Kidney epithelial cell (primary cell): ENCODE measurements around the gene NKPD1. TPM values are rescaled to one million over a fixed set of nuclear protein-coding genes. Genes with fewer than 3 reads are reported as not detected.

Source experiments
- DNase-seq: peaks from one replicate; pipeline ENCODE4 v3.0.0-alpha.2; 2010; ENCODE audit warnings: low read depth
- H3K27me3 ChIP-seq: 2 replicates; pipeline ENCODE4 v1.6.0; 2011; ENCODE audit warnings: low read length; ENCODE audit not compliant: control insufficient read depth, insufficient read depth
- H3K36me3 ChIP-seq: 2 replicates; pipeline ENCODE4 v1.5.1; 2011; ENCODE audit warnings: low read length; ENCODE audit not compliant: control insufficient read depth, insufficient read depth
- H3K4me3 ChIP-seq: 2 replicates; pipeline ENCODE4 v1.5.1; 2011; ENCODE audit warnings: low read depth, mild to moderate bottlenecking, control low read depth, low read length
- total RNA-seq: library from RNA; depleted of rRNA; stranded (reverse); fragments of >200 nt; gene quantifications from 2 replicates; pipeline ENCODE4 v1.2.3, GENCODE V29; 2015
- TF ChIP-seq, protein P1 (sequence below): IDR thresholded peaks from 2 replicates; pipeline ENCODE4 v1.5.1; 2011; ENCODE audit warnings: mild to moderate bottlenecking, moderate library complexity, low read length, control low read depth, inconsistent platforms; ENCODE audit not compliant: insufficient read depth, poor library complexity, severe bottlenecking

NKPD1 gene
- total RNA-seq, 1 donor from 2014 or later, result 0.46 TPM

DNA sequence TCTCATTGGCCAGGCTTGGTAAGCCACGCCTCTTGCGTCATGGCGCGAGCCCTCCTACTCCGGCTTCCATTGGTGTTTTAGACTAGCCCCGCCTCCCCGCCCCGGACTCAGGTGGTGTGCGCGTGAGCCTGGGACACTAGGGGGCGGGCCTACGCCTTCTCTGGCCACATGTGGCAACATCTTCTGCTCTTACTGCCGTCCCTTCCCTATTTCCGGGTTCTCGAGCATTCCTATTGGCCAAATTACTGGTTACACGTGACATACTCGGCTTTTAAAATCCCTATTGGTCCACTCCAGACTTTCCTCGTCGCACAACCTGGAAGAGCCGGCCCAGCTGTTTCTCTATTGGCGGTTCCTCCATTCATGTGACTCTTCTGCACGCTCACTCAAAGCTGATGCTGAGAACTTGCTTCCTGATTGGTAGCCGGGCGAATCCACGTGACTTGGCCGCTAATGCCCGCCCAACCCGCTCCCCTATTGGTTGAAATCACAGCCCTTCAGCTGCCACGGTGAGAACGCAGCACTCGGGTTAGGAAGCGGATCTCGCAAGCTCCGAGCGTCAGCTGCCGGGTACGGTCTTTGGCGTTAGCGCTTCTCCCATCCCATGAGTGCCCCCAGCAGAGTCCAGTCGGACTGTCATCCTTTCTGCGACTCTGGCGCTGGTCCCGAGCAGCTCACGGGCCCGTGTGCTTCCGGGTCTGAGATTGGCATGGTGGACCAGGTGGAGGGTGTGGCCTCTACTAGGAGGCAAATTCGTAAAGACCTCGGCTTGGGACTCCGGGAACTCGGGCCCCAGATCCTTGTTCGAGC lies 17.7 kb upstream of the NKPD1 start, which contains the start of gene BLOC1S3:
Gene BLOC1S3, plus strand, starts transcription at position 523 of the 810 bp plus-strand sequence. CDS start 513 bp downstream, outside the sequence.
- H3K27me3 ChIP-seq, result no peaks in the 10 kb centered on the region
- peak within 1 kb of the TSS; percentile 82 for H3K4me3 ChIP-seq
- peak; percentile 100 for DNase-seq
- no peaks in the 10 kb centered on the region for H3K36me3 ChIP-seq
- TF ChIP-seq, protein P1, sequence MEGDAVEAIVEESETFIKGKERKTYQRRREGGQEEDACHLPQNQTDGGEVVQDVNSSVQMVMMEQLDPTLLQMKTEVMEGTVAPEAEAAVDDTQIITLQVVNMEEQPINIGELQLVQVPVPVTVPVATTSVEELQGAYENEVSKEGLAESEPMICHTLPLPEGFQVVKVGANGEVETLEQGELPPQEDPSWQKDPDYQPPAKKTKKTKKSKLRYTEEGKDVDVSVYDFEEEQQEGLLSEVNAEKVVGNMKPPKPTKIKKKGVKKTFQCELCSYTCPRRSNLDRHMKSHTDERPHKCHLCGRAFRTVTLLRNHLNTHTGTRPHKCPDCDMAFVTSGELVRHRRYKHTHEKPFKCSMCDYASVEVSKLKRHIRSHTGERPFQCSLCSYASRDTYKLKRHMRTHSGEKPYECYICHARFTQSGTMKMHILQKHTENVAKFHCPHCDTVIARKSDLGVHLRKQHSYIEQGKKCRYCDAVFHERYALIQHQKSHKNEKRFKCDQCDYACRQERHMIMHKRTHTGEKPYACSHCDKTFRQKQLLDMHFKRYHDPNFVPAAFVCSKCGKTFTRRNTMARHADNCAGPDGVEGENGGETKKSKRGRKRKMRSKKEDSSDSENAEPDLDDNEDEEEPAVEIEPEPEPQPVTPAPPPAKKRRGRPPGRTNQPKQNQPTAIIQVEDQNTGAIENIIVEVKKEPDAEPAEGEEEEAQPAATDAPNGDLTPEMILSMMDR, result peak; percentile 29

DNA sequence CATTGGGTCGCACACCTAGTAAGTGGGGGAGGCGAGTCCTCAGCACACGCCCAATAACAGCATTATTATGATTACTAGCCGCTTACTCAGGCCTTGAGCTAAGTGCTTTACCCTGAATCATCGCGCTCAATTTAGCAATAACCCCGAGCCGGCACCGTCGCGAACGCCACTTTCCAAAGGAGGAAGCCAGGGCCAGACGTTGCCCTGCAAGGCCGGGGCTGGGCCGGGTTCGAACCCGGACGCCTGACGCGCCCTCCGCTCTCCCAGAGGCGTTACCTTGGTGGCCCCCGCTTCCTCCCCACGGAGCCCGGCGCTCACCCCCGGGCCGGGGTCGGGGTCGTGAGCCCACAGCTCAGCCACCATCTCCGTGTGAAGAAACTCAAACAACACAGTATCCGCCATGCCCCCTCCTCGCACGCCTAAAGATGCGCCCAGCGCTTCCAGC lies 17.1 kb upstream of the NKPD1 start, which contains the start of gene TRAPPC6A:
Gene TRAPPC6A, minus strand, starts transcription at position 421 of the 445 bp plus-strand sequence. Its CDS starts 19 bp downstream, at position 402.
- TF ChIP-seq, protein P1, result no peak
- Histone ChIP-seq H3K36me3 (no peaks in the 10 kb centered on the region), H3K4me3 (peak within 1 kb of the TSS; percentile 82), H3K27me3 (no peaks in the 10 kb centered on the region)
- no peak for DNase-seq

DNA sequence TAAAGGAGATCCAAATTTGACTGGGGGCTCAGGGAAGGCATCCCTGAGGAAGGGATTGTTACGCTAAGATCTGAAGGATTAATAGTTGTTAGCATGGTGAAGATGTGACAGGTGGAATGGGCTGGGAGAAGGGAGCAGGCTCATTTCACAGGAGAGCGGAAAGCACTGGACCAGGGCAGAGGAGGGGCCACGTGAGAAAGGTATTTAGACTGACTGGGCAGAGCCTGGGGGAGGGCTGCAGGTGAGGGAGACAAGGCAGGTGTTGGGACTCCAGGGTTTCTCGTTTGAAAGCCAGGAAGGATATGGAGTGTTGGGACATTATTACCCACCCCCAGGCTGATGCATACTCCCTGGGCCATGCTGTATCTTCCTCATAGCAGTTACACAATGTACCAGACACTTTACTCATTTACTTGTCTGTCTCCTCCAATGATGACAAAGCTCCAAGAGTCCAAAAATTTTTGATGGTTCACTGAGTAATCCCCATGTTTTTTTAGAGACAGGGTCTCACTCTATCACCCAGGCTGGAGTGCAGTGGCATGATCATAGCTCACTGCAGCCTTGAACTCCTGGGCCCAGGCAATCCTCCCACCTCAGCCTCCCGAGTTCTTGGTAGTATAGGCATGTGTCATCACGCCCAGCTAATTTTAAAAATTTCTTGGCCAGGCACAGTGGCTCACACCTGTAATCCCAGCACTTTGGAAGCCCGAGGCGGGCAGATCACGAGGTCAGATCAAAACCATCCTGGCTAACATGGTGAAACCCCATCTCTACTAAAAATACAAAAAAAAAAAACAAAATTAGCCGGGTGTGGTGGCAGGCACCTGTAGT lies 14.9 kb upstream of the NKPD1 start:
- Histone ChIP-seq H3K36me3 (no peaks in the 10 kb centered on the region), H3K27me3 (no peaks in the 10 kb centered on the region), H3K4me3 (no peak overlapping the region)
- DNase-seq, result no peak
- TF ChIP-seq, protein P1, result no peak

DNA sequence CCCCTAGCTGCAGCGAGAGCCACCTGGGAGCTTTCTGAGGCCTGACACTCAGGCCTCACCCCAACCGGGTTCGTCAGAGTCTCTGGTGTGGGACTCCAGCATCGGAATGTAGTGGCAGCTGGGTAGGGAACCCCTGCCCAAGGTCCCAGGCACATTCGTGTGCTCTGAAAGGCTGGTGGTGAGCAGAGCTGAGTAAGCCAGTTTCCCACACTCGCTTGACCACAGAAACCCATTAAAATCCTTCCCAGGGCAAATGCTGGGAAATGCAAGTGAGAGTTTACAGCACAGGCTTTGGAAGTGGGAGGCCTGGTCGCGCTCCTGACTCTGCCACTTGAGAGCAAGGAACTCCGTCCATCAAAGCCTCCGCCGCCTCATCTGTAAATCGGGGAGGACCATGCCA lies 13.0 kb upstream of the NKPD1 start:
- Histone ChIP-seq H3K27me3 (no peaks in the 10 kb centered on the region), H3K36me3 (no peaks in the 10 kb centered on the region), H3K4me3 (no peak overlapping the region)
- DNase-seq, result peak; percentile 96
- TF ChIP-seq, protein P1, result no peak

DNA sequence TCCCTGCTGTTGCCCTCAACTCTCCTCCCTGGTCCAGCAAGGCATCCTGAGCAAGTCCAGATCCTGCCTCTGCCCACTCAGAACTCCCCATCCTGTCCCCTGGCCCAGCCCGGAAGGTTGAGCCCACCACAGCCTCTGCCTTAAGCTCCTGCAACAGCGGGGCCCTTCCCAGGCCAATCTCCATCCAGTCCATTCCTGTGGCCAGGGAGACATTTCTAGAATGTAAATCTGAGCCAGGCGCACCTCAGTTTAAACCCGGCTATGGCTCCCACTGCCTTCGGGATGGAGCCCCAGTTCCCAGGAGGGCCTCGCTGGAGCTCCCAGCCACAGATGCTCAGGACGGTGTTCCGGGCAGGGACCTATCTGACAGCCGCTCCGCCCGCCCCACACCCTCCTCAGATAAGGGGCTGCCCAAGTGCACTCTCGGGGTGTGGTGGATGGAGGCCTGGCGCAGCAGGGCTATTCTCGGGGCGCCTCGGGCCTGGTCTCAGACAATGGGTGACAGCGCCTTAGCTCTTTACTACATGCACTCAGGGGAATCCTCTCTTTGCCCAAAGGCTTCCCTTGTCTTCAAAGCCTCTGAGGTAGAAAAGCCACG lies 11.9 kb upstream of the NKPD1 start:
- TF ChIP-seq, protein P1, result no peak
- DNase-seq, result no peak
- H3K36me3 ChIP-seq, result no peaks in the 10 kb centered on the region
- H3K4me3 ChIP-seq, result no peak overlapping the region
- no peaks in the 10 kb centered on the region for H3K27me3 ChIP-seq
